GM21576 (cell line): ENCODE data around the gene STK24.

Experiments
- ATAC-seq: cut with Tn5 transposase; IDR thresholded peaks from one replicate; pipeline ENCODE4 v1.9.1; 2021; ENCODE audit warnings: mild to moderate bottlenecking, moderate library complexity; ENCODE audit not compliant: unreplicated experiment

Gene STK24

DNA sequence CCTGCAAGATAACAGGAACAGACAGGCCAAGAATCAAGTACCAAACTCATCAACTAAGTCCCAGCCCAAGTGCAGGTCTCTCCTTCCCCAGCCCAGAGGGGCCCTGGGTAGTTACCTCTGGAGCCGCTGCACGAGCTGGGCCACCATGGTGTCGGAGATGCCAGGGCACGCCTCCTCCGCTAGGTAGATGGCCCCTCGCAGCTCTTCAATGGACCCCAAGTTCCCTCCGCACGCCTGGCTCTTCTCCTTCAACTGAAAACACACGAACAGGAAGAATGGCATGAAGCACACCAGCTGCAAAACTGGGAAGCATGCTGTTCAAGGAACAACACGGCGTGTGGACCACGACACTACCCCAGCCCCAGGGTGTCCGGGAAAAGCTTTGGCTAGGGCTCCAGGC, 119.9 kb downstream of the STK24 start:
- no peak for ATAC-seq

DNA sequence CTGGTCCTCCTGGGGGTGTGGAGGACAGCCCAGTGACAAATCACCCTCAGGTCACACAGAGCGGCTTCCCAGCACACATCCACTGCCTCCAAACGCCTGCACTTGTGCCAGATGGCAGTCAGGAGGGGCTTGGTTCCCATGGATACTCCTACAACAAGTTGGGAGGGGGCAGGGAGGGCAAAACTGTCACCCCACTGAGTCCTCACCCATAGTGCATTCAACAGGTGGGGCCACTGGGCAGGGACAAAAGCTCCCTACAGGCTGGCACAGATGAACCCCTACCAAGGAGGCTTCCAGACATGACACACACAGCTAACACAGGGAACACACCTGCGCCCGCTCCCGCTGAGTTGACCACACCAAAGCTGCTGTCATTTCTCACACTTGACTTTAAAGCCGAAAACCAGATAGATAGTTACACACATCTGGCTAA, 120.5 kb downstream of the STK24 start:
- no peak for ATAC-seq

DNA sequence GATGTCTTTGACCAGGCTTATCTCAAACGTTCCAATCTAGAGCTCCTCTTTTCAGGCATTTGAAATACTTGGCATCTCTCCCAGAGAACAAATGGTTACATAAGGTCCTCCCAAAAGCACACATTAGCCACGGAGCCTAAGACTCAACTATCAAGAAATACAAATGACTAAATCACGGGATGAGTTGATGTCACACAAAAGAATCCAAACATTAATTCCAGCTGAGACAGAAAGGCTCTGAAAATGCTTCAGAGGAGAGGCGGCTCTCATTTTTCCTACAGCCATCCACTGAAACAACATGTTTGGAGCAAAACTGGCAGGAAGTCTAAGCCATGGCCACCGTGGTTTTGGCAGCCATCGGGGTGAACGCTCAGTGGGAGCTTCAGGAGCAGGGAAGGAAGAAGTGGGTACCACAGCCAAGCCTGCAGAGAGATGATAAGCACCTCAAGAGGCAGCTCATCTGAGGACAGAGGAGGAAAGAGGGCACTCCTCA, 122.5 kb downstream of the STK24 start:
- ATAC-seq: no peak

DNA sequence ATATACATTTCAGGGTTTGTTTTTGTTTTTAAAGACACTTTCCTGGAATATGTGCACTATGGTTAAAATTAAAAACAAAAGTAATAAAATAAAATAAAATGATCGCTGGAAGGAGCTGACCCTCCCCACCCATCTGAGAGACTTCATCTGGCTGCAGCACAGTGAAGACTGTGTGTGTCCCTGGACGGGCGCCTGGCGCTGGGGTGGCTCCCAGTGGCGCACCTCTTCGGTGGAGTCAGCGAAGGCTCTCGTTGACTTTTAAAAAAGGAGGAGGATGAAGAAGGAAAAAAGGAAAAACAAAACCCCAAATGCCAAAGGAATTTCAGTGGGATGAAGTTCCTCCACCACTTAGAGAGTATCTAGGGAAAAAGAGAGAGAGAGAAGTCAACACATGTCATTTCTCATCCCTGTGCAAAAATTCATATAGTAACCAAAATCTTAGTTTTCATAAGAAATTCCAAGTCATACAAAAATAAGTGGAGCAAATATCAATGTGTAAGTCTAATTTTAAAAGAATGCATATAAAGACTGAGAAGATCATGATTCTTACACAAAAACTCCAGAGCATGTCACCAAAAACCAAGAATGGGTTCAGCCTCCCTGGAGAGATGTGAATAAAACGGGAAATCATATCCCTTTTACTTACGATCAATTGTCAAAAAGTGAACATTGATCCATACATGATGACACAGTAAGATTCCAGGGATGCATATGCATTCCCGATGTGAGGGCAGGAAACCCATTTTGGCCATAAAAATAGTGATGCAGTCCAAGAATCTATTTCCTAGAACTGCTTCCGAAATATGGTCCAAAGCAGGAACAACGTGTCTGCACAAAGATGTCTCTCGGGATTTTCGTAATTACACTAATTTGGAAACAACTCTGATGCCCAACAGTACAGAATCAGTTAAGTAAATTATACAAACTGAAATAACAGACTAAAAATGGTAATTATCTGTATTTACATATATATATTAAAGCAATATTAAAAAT, 123.8 kb downstream of the STK24 start:
- ATAC-seq: no peak

DNA sequence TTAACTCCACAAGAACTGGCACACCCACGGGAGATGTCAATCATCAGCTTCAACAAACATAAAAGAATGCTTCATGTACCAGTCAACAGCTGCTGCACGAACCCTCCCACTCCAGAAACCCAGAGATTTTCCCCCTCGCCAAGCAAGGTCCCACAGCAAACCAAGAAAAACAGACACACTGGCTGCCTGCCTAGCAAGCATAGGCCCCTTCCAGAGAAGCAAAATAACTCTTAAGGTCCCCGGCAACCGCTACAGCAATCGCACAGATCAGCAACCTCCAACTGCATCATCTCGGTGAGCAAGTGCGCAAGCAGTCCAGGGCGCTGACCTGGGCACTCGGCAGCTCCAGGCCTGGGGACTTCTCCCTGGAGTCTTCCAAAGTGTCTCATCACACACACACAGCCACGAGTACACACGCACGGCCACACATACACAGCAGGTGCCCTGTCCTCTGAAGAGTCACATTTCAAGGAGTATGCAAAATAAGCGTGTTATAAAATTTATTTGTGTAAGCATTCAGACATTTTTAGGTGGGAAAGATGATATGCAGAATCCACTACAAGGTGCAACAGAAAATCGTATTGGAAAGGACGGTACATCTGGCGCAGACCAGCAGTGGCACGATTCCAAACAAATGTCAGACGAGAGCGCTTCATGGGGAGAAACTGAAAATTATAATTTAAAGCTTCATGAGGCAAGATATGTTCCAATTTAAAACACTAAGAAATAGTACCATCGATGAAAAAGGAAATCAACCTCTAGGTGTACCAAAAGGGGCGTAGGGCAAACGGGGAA, 125.0 kb downstream of the STK24 start:
- ATAC-seq: no peak

DNA sequence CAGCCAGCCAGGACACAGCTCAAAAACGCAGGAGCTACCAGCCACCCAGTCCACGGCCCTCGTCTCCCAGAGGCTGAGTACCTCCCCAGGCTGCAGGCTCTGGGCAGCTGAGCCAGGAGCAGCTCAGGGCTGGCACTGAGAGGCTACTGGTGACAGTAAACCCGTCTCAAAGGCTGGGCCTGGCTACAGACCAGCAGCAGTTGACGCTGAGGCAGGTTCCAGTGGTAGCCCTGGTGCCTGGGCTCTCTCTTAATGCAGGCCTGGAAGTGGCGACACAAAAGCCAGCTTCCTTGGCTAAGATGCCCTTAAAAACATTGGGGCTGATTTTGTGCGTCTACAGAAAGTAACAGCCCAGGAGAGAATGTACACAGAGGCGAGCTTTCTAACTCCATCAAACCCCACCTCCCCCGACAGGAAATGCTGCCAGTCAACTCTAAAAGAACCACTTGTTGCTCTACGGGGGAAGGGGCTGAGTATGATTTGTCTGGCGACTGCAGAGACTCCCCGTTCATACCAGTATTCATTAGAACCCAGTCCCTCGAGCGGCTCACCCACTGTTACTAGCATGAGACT, 126.3 kb downstream of the STK24 start:
- no peak for ATAC-seq

DNA sequence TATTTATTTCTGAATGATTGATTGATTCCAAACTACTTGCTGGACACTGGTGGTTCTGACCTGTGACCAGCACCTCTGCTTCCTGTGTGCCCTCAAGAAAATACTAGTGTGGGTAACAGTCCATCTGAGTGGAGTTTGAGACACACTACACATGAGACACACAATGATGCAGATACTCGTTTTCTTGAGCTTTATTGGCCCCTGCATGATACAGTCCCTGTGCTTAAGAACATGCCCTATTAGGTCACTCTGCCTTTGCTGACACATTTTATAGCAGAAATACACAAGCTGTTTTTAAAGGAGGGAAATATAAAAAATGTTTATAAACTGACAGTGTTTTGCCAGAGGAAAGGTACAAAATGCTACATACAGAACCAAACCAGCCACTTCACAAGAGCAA, 126.9 kb downstream of the STK24 start:
- ATAC-seq: no peak

DNA sequence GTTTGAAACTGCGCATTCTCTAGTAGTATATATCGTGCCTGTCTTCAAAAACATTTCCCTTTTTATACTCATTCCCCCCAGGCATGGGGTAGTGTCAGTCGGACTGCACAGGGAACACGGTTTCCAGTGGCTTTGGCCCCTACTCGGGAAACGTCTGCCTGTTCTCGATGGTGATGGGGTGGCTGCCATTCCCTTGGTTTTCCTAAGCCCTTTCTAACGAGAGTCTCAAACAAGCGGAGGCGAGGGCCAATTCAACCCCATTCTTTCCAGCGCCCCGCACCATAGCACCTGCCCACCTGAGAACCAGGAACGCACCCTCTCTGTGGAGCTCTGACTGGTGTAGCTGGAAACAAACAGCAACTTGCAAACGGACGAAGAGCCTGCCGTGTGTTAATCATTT, 127.6 kb downstream of the STK24 start:
- ATAC-seq: no peak

DNA sequence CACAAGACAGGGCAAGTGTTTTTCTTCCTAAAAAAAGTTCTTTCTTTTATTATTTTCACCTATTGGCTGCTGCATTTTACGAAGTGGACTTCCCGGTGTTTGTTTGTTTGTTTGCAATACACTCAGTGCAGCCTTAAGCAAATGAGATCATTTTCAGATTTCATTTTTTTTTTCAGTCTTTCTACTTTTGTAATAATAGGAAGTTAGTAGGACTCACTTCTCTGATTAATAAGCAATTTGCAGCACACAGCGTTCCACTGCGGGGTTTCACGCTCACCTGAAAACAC, 128.3 kb downstream of the STK24 start:
- no peak for ATAC-seq

DNA sequence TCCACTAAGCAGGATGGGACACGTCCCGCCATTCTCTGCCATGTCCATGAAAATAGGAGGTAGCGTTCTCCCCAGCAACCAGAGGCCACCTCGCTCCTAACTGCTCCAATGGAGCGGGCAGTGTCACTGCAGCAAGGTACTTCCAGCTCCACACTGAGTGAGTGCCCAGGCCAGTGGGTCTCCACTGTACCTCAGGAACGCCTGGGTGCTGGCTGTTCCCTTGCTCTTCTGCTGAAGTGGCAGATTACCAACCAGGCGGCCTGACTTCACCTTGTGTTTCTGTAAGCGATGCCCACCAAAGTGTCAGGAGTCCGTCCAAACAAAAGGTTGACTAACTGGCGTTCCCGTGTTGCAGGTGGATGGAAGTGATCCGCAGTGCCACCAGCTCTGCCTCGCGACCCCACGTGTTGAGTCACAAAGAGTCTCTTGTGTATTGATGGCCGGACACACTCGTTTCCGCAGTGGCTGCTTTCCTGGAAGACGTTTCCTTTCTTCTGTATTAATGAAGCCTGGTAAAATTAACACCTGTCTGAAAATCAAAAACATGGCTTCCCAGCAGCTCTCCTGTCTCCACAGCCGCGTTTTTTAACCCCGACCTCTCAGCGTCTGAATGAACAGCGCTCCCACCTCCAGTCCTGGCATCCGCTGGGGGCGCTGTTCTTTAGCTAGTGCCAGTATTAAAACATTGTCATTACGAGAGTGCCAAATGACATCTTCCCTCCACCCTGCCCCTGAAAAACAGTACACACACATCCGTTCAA, 128.8 kb downstream of the STK24 start:
- no peak for ATAC-seq

DNA sequence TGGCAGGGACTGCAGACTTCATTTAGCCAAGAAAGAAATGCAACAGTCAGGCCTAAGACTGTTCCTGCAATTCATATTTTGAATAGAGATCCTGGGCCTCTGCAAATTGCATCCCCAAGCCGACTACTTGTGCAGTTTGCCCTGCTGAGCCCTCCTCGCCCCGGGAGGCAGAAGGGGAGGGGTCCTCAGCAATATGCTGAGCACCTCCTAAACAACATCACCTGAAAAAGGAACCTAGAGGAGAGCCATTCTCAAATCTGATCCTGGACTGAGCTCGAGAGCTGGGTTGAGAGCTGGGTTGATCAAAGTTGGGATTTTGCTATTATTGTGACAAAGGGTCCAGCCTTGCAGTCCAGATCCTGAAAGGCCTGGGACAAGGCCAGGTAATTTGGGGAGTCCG, 129.8 kb downstream of the STK24 start:
- ATAC-seq: no peak

DNA sequence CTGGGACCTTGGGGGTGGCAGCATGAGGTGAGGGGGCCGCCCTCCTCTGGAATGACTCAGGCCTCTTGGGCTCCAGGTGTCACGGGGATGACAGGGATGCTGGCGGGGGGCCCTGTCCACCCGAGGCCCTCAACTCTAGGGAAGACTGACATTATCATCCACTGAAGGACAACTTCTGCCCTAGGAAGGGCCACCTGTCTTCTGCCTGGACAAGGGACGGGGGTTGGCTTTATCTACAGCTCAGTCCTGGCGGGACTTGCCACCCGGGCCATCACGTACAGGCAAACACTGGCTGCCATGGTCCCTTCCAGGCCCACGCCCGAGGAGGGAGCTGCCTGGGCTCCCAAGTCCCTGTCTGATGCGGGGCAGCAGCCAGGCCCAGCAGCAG, 130.7 kb downstream of the STK24 start:
- no peak for ATAC-seq

DNA sequence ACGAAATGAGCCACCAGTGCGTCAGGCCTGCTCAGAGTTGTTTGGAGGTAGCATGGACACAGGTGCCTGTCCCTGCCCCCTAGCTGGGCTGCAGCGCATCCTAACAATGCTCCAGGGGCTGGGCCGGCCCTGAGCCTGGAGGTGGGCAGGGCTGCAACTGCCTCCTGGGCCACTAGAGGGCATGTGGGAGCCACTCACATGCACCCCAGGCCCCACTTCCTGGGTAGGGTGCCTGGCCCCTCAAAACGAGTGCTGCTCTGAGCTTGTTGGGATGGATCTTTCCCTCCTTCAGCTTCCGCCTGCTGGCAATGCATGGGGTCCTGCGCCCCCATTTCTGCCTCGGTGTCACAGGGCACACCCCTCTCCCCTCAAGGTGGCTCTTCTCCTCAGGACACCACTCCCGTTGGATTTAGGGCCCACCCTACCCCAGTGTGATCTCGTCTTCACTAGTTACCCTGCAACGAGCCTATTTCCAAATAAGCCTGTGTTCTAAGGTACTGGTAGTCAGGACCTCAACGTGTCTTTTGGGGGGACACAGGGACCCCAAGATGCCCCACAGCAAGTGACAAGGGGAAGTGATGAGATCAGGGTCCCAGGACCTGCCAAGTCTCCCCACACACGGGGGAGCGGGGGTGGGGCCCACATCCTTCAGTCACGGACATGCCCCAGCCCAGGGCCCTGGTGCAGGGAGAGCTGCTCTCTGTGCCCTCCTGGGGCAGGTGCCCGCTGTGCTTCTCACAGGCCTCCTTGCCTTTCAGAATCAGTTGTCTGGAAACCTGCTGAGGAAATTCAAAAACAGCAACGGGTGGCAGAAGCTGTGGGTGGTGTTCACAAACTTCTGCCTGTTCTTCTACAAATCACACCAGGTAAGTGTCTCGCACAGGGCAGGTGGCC, 131.3 kb downstream of the STK24 start:
- ATAC-seq: peak; percentile 86

DNA sequence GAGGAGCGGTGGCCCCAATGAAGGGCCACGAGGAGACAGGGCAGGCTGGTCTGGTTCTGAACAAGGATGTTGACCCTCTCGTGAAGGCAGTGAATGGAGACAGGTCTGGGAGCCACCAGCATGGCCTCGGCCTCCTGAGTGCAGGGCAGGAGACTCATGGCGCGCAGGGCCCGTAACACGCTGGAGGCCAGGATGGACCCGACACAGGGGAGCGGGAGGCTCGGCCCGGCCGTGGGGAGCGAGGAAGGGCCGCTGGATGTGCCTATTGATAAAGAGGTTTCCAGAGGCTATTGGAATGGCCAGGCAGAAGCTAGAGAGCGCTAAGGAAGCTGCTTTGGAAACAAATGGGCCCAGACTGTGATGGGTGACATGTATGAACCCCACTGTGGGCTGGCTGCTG, 132.5 kb downstream of the STK24 start:
- ATAC-seq: no peak

DNA sequence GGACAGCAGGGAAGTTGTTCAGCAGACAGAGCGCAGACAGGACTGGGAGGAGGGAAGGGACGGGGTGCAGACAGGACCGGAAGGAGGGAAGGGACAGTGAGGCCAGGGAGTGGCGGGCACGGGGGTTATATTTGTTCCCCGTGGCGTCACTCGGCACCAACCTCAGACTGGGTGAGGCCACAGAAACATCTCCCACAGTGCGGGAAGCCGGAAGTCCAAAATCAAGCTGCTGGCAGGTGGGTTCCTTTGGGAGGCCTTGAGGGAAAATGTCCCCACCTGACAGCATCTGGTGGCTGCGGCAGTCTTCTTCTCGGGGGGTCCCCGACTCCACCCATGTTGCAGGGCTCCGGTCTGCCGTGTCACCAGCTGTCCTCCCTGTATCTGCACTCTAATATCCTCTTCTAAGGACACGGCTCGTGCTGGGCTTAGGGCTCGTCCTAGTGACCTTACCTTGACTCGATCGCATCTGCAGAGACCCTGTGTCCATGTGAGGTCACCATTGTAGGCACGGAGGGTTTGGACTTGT, 133.0 kb downstream of the STK24 start:
- no peak for ATAC-seq

DNA sequence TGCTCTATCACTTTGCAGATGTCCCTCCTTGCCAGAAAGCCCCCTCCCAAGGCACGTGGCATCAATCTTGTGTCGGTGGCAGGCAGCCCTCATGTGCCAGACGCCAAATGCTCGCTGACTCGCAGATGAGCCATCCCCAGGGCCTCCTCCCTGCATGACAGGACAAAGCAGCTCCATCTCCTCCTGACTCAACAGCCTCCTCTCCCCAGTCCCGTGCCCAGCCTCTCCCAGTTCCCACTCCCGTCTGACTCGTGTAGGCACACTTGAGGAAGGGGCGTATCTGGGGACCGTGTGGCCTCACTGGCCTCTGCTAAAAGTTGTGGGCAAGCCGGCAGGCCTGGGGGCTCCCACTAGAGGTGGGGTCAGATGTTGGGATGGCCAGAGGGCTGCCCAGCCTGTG, 133.6 kb downstream of the STK24 start:
- ATAC-seq: no peak

DNA sequence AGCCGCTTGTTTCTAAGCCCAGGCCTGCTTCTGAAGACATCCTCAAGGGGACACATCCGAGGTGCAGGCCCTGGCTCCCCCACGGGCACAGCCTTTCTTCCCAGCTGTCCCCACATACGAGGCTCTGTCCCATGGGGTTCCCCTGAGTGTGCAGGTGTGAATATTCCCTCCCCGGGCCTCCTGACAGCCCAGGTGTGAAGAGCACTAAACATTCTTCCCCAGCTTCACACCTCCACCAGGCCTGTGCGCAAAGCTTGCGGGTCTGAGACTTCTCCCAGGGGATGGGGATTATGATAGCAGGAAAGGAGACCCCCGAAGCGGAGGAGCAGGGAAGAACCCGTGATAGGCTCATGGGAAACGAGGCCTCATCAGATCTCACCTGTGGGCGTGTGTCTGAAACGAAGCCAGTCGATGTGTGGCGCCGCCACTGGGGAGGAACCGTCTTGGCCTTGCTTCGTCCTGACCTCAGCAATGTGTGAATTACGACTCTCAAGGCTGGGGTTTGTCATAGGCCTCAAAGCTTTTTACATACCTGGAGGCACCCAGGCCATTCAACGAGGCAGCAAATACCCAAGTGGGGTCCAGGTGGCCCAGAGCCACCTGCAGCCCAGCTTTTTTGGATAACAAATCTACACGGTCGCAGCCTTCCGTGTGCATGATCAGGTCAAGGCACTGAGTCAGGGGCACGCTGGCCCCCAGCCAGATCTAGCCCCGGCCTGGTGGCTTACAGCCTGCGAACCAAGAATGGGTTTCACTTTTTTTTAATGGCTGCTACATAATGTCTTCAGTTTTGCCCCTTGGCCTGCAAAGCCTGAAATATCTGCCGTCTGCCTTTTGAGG, 134.3 kb downstream of the STK24 start:
- no peak for ATAC-seq

DNA sequence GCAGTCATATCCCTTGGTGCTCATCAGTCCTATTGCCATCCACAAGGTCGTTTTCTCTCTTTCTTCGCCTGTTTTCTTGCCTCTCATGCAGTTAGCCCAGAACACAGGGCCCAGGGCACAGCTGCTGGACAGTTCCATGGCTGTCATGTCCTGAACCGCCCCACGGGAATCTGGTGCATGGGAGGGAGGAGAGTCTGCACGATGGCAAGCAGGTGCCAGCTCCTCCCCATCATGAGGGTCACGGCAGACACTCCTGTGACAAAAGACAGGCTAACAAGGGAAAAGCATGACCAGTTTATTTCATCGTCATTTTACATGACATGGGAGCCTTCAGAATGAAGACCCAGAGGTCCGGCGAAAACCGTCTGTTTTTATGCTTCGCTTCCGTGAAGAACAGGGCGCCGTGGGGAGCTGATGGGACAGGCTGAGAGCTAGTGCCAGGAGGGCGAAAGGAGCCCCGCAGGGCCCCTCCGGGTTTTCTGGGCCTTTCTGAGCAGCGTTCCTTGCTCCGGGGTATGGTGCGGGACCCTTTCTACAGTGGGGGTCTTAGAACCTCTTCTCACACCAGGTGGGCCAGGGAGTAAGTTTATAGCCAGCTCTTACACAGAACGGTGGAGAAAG, 135.7 kb downstream of the STK24 start:
- no peak for ATAC-seq
